HG03196 (cell line): ENCODE measurements around the gene INPP4A.
A peak's percentile ranks its signal among the peaks of the same experiment; 100 is the strongest.
"Not testable (repeated sequence)": the region's sequence is repeated elsewhere in the genome, so short reads cannot be mapped to it uniquely, and the experiment has no call there.

Source experiments
- ATAC-seq: cut with Tn5 transposase; IDR thresholded peaks from one replicate; pipeline ENCODE4 v1.9.1; 2021; ENCODE audit not compliant: unreplicated experiment

INPP4A gene

GRCh38 chr2:98435670-98436069 is 9.0 kb upstream of the INPP4A start:
- not testable (repeated sequence) for ATAC-seq

- no peak for ATAC-seq
Observed at GRCh38 chr2:98436734-98437133, 7.9 kb upstream of the INPP4A start.

- peak; percentile 95 for ATAC-seq
Observed at GRCh38 chr2:98438190-98439133, 6.2 kb upstream of the INPP4A start.

- ATAC-seq, result no peak
Observed at GRCh38 chr2:98441706-98442450, 2.8 kb upstream of the INPP4A start.

- no peak for ATAC-seq
Observed at GRCh38 chr2:98442488-98442887, 2.2 kb upstream of the INPP4A start.

- peak; percentile 27 for ATAC-seq
Observed at GRCh38 chr2:98445177-98445682, 572 bp downstream of the INPP4A start.

GRCh38 chr2:98445683-98446581 is 1.3 kb downstream of the INPP4A start:
- ATAC-seq, result no peak

GRCh38 chr2:98446850-98447249 is 2.2 kb downstream of the INPP4A start:
- ATAC-seq, result no peak

- no peak for ATAC-seq
Observed at GRCh38 chr2:98448441-98449145, 3.9 kb downstream of the INPP4A start.

GRCh38 chr2:98452396-98453027 is 7.9 kb downstream of the INPP4A start:
- ATAC-seq, result no peak

- ATAC-seq, result no peak
Observed at GRCh38 chr2:98453083-98453482, 8.4 kb downstream of the INPP4A start.

GRCh38 chr2:98453531-98453930 is 8.9 kb downstream of the INPP4A start:
- ATAC-seq, result no peak

GRCh38 chr2:98454073-98454472 is 9.4 kb downstream of the INPP4A start:
- no peak for ATAC-seq

GRCh38 chr2:98454500-98455235 is 10.0 kb downstream of the INPP4A start:
- no peak for ATAC-seq

GRCh38 chr2:98455494-98455976 is 10.9 kb downstream of the INPP4A start:
- peak; percentile 44 for ATAC-seq

- no peak for ATAC-seq
Observed at GRCh38 chr2:98457045-98457696, 12.5 kb downstream of the INPP4A start.

GRCh38 chr2:98458207-98458606 is 13.5 kb downstream of the INPP4A start:
- no peak for ATAC-seq

- no peak for ATAC-seq
Observed at GRCh38 chr2:98458667-98459380, 14.2 kb downstream of the INPP4A start.
